ENCODE measurements around the gene AIRE.

The AIRE gene

GRCh38 chr21:44288251-44289110 lies 2.8 kb downstream of the AIRE start:
- DNase-seq (ENCODE audit: low read depth, low spot score), result no peak
- Histone ChIP-seq H3K9me3 (ENCODE audit: low read depth, low read length) (no peaks in the 10 kb centered on the region), H3K36me3 (ENCODE audit: insufficient read depth, low read length) (no peaks in the 10 kb centered on the region), H3K27ac (no peak overlapping the region), H3K4me3 (no peak overlapping the region), H3K9ac (ENCODE audit: insufficient read length) (no peak overlapping the region)
- TF ChIP-seq POLR2AphosphoS5 (IDR thresholded peaks at IDR 0.05; ENCODE audit: borderline replicate concordance, low read depth, low read length) (no peak), FOXP2 (optimal IDR thresholded peaks at IDR 0.05; ENCODE audit: control extremely low read depth, extremely low read length, insufficient read depth) (no peak), EZH2 (IDR thresholded peaks at IDR 0.05) (no peak)

GRCh38 chr21:44289381-44290010 lies 3.8 kb downstream of the AIRE start:
- Histone ChIP-seq H3K9me3 (ENCODE audit: low read depth, low read length) (no peaks in the 10 kb centered on the region), H3K4me3 (no peak overlapping the region), H3K27ac (no peak overlapping the region), H3K36me3 (ENCODE audit: insufficient read depth, low read length) (no peaks in the 10 kb centered on the region), H3K9ac (ENCODE audit: insufficient read length) (no peak overlapping the region)
- no peak for DNase-seq (ENCODE audit: low read depth, low spot score)
- no peak for TF ChIP-seq FOXP2 (optimal IDR thresholded peaks at IDR 0.05; ENCODE audit: control extremely low read depth, extremely low read length, insufficient read depth)

- TF ChIP-seq FOXP2 (optimal IDR thresholded peaks at IDR 0.05; ENCODE audit: control extremely low read depth, extremely low read length, insufficient read depth) (no peak), POLR2AphosphoS5 (IDR thresholded peaks at IDR 0.05; ENCODE audit: borderline replicate concordance, low read depth, low read length) (no peak), EZH2 (IDR thresholded peaks at IDR 0.05) (no peak)
- Histone ChIP-seq H3K4me3 (no peak overlapping the region), H3K27ac (no peak overlapping the region), H3K9ac (ENCODE audit: insufficient read length) (no peak overlapping the region), H3K36me3 (ENCODE audit: insufficient read depth, low read length) (no peaks in the 10 kb centered on the region), H3K9me3 (ENCODE audit: low read depth, low read length) (no peaks in the 10 kb centered on the region)
- DNase-seq (ENCODE audit: low read depth, low spot score), result no peak
Observed at GRCh38 chr21:44290327-44291077, 4.8 kb downstream of the AIRE start.

GRCh38 chr21:44291078-44291935 lies 5.6 kb downstream of the AIRE start:
- no peak for TF ChIP-seq EZH2 (IDR thresholded peaks at IDR 0.05)
- TF ChIP-seq POLR2AphosphoS5 (IDR thresholded peaks at IDR 0.05; ENCODE audit: borderline replicate concordance, low read depth, low read length), result no peak
- no peak for TF ChIP-seq FOXP2 (optimal IDR thresholded peaks at IDR 0.05; ENCODE audit: control extremely low read depth, extremely low read length, insufficient read depth)
- DNase-seq (ENCODE audit: low read depth, low spot score), result no peak
- H3K36me3 ChIP-seq (ENCODE audit: insufficient read depth, low read length), result no peaks in the 10 kb centered on the region
- H3K4me3 ChIP-seq, result no peak overlapping the region
- no peak overlapping the region for H3K9ac ChIP-seq (ENCODE audit: insufficient read length)
- no peaks in the 10 kb centered on the region for H3K9me3 ChIP-seq (ENCODE audit: low read depth, low read length)
- H3K27ac ChIP-seq, result no peak overlapping the region

GRCh38 chr21:44291936-44292811 lies 6.5 kb downstream of the AIRE start:
- no peak for TF ChIP-seq FOXP2 (optimal IDR thresholded peaks at IDR 0.05; ENCODE audit: control extremely low read depth, extremely low read length, insufficient read depth)
- no peak for TF ChIP-seq POLR2AphosphoS5 (IDR thresholded peaks at IDR 0.05; ENCODE audit: borderline replicate concordance, low read depth, low read length)
- no peak for TF ChIP-seq EZH2 (IDR thresholded peaks at IDR 0.05)
- Histone ChIP-seq H3K4me3 (no peak overlapping the region), H3K27ac (no peak overlapping the region), H3K36me3 (ENCODE audit: insufficient read depth, low read length) (no peaks in the 10 kb centered on the region), H3K9me3 (ENCODE audit: low read depth, low read length) (no peaks in the 10 kb centered on the region), H3K9ac (ENCODE audit: insufficient read length) (no peak overlapping the region)
- DNase-seq (ENCODE audit: low read depth, low spot score), result no peak

- TF ChIP-seq EZH2 (IDR thresholded peaks at IDR 0.05) (no peak), FOXP2 (optimal IDR thresholded peaks at IDR 0.05; ENCODE audit: control extremely low read depth, extremely low read length, insufficient read depth) (no peak), POLR2AphosphoS5 (IDR thresholded peaks at IDR 0.05; ENCODE audit: borderline replicate concordance, low read depth, low read length) (no peak)
- H3K27ac ChIP-seq, result no peak overlapping the region
- H3K9me3 ChIP-seq (ENCODE audit: low read depth, low read length), result no peaks in the 10 kb centered on the region
- no peaks in the 10 kb centered on the region for H3K36me3 ChIP-seq (ENCODE audit: insufficient read depth, low read length)
- DNase-seq (ENCODE audit: low read depth, low spot score), result no peak
- H3K9ac ChIP-seq (ENCODE audit: insufficient read length), result no peak overlapping the region
- no peak overlapping the region for H3K4me3 ChIP-seq
Observed at GRCh38 chr21:44292812-44293195, 7.1 kb downstream of the AIRE start.

GRCh38 chr21:44293551-44294231 lies 8.0 kb downstream of the AIRE start:
- DNase-seq (ENCODE audit: low read depth, low spot score), result no peak
- Histone ChIP-seq H3K27ac (no peak overlapping the region), H3K9ac (ENCODE audit: insufficient read length) (no peak overlapping the region), H3K4me3 (no peak overlapping the region), H3K36me3 (ENCODE audit: insufficient read depth, low read length) (no peaks in the 10 kb centered on the region), H3K9me3 (ENCODE audit: low read depth, low read length) (no peaks in the 10 kb centered on the region)
- TF ChIP-seq EZH2 (IDR thresholded peaks at IDR 0.05), result no peak
- no peak for TF ChIP-seq FOXP2 (optimal IDR thresholded peaks at IDR 0.05; ENCODE audit: control extremely low read depth, extremely low read length, insufficient read depth)
- no peak for TF ChIP-seq POLR2AphosphoS5 (IDR thresholded peaks at IDR 0.05; ENCODE audit: borderline replicate concordance, low read depth, low read length)

All from SK-N-MC (cell line).